ENCODE data around the gene AOPEP.

Gene AOPEP, protein sequence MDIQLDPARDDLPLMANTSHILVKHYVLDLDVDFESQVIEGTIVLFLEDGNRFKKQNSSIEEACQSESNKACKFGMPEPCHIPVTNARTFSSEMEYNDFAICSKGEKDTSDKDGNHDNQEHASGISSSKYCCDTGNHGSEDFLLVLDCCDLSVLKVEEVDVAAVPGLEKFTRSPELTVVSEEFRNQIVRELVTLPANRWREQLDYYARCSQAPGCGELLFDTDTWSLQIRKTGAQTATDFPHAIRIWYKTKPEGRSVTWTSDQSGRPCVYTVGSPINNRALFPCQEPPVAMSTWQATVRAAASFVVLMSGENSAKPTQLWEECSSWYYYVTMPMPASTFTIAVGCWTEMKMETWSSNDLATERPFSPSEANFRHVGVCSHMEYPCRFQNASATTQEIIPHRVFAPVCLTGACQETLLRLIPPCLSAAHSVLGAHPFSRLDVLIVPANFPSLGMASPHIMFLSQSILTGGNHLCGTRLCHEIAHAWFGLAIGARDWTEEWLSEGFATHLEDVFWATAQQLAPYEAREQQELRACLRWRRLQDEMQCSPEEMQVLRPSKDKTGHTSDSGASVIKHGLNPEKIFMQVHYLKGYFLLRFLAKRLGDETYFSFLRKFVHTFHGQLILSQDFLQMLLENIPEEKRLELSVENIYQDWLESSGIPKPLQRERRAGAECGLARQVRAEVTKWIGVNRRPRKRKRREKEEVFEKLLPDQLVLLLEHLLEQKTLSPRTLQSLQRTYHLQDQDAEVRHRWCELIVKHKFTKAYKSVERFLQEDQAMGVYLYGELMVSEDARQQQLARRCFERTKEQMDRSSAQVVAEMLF

DNA sequence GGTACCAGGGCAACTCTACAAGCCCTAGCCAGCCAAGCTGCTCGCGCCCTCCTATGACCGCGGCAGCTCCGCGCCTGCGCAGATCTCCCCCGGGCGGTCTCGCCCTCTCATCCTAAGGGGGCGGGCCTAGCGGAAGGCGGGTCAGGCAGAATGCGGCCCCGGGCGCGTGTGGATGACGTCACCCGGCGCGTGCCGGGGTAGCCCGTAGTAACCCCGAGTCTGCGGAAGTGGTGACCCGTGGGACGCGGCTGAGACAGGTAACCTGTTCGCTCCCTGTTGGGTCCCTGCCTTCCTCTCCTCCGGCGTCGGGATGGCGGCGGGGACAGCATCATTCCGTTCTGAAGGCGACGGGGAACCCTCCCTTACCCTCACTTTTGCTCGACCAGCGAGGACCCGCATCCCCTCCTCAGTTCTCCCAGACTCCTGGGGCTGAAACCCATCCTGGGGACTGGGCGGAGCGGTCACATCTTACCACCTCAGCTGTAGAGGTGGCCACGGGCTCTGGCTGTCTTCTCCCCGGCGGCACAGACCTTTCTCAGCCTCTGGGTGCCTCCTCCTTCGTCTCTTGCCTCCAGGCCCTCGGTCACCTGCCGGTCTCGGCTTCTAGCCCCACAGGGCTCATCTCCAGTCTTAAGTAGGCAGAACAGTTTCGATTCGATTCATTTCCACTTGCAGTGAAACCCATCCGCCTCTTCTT is at the start of gene AOPEP:
TSS of gene AOPEP (plus strand) at position 205 of the 697 bp plus-strand sequence. CDS start 33,085 bp downstream, outside the sequence.
- peak; percentile 100 for DNase-seq

DNA sequence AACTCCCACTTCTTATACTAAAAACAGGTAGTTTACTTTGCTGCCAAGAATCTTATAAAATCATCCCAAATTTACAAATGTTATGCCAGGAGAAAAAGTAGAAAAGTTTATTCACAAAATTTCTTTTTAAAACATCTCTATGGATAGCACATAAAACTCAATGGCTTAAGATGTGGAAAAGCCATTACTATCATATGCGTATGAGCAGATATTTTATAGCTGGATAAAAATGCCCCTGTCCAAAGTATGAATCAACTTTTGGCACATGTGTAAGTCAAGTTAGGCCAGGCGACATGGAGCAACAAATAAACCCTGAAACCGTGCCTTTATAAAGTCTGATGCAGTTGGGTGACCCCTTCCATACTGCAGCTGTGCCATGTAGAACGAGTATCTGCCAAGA is 48.6 kb upstream of the AOPEP start:
- DNase-seq: no peak

DNA sequence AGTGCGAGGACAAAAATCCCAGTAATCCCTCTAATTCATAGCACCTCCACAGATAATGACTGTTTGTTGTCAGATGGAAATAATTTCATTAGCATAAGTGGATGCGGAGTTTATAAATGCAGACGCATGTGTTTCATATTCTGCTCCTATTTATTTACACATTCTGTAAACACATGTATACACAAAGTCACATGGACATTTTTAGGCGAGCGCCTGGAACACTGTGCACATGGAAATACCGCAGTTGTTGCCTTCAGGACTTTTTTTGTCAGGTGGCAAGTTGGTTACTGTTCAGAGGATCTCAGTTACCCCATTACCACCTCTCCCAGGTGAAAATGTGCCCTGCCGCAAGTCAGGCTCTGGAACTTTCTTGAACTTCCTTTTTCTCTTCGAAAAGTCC is 46.9 kb upstream of the AOPEP start:
- DNase-seq: no peak

DNA sequence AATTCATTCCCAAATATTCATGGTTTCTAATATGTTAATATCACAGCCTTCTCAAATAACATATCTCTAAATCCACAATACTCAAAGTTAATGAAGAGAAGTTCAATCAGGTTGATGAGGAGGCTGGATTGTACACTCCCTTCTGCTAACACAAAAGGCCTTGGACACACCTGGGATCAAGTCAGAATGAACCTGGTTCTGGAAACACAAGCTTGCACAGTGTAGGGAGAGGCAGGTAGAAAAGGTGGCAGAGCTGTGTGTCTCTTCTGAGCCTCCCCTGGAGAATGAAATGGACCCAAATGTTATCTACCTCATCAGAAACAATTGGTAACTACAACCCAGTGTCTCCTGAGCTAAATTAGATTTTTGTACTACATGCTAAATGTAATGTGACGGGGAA is 46.5 kb upstream of the AOPEP start:
- no peak for DNase-seq

DNA sequence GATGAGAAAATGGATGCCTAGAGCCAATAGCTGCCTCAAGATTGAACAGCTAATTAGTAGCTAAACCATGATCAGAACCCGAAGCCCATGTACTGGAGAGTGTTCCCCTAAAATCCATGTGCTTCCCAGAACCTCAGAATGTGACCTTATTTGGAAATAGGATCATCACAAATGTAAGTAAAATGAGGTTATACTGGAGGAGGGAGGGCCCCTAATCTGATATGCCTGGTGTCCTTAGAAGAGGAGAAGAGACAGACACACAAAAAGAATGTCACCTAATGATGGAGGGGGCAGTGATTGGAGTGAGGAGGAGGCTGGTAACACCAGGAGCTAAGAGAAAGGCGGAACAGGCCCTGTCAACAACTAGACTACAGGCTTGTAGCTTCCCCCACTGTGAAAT is 45.9 kb upstream of the AOPEP start:
- no peak for DNase-seq

DNA sequence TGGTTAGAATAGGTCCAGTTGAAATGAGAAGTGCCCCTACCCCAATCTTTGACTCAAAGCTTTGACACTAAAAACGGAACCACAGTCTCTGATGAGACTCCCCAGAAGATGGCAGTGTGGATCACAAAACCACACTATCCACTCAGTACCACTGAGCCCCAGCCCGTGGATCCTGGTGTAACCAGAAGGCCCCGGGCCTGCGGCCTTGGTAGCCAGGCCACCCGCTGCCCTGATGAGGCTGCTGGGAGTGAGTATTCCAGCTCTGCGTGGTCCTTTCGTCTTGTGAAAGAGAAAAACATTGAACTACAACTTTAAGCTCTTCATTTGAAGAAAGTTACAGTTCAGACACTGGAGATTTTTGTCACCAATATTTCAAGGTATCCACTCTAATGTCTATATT is 45.0 kb upstream of the AOPEP start:
- peak; percentile 71 for DNase-seq

DNA sequence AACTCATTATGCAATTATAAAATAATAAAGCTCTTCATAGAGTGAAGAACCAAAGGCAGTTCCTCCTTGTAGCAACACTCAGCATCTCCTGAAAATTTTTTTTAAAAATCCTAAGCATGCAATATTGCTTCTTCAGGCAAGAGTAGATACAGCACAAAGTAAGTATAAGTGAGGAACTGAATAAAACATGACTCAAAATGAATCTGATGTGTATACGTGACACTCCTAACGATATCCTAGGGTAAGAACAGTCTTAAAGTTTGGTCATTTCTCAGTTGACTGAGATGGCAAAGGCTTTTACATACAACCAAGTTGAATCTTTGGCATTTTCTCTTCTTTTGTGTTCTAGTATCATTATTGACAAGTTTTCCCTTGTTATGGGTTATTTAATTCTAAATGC is 41.1 kb upstream of the AOPEP start:
- DNase-seq: no peak

DNA sequence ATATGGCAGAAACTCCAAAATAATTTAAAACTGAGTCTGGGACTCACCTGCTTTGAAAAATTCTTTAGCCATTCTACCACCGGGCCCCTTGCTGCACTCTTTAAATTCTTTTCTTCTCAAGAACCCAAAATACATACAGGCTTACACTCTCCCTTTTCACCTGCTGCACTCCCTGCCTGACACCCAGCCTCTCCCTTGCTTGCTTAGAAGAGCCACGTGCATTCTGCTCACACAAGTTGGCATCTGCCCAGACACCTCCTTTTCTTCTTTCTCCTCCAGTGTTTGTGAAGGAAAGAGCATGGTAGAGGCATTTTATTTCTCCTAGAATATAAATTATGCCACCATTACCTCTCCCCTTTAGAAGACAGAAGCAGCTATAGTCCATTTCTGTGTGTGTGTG is 39.0 kb upstream of the AOPEP start:
- DNase-seq: no peak

DNA sequence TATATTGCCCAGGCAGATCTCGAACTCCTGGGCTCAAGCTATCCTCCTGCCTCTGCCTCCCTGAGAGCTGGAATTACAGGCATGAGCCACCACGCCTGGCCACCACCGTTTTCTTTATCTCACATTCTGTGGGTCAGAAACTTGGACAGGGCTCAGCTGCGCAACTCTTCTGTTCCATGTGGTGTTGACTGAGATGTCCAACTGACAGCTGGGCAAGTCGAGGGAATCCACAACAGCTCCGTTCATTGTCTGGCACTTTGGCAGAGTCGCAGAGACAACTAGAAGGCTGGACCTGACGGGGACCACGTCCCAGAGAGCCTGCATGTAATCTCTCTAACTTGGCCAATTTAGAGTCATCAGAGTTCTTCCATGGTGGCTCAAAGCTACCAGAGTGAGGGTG is 36.2 kb upstream of the AOPEP start:
- no peak for DNase-seq

DNA sequence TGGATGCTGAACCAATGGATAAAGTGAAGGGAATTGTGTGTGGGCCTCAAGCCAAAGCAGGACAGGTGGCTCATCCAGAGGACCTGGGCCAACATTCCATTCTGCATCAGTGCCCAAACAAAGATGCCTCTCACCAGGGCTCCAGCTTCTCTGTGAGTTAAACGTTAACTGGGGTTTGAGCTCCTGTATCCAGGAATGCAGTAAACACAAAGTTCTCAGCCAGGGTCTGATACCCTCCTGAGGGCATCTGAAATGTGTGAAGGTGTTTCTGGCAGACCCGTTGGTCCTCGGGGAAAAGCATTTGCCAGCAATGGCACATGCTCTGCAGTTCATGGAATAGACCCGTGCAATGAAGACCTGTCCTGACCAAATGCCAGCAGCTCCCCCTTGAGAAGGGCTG is 33.9 kb upstream of the AOPEP start:
- no peak for DNase-seq

DNA sequence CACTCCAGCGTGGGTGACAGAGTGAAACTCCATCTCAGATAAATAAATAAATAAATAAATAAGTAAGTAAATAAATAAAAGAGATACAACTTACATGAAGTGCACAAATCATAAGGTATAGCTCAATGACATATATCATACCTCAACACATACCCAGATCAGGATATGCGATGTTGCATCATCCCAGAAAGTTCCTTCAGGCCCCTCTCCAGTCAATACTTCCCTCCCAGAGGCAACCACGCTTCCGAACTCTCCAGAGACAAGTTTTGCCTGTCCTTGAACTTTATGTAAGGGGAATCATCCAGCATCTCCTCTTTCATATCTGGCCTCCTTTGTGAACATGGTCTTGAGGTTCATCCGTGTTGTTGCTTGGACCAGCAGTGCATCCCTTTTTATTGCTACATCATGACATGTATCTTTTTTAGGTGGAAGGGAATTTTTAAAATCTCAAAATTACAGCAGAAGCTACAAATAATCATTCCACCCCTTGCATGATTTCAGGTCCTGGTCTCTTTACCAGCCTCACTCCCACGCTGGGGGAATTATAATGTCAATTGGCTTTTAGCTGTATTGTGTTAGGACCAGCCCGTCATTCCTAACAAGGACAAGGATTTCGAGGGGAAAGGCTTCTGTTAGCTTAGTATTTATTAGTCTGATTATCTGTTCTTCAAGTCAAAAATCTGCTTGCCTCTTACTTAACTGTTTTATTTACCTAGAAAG is 32.9 kb upstream of the AOPEP start:
- DNase-seq: no peak

DNA sequence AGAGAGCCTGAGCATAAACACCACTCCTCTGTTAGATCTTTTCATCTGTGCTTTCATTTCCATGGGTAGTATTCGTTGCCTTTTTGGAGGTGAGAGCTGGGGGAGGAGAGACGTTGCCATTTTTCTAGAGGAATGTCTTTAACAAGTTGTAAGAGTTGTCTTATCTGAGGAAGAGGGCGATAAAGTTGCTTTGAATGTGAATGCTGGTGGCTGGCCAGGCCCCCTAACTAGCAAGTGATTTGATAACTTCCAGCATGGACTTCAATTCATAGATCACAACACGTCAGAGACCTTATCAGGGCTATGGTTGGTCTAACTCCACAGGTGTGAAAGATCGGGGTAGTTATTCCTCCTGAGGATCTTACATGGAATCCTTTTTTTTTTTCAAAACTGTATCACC is 30.0 kb upstream of the AOPEP start:
- no peak for DNase-seq

DNA sequence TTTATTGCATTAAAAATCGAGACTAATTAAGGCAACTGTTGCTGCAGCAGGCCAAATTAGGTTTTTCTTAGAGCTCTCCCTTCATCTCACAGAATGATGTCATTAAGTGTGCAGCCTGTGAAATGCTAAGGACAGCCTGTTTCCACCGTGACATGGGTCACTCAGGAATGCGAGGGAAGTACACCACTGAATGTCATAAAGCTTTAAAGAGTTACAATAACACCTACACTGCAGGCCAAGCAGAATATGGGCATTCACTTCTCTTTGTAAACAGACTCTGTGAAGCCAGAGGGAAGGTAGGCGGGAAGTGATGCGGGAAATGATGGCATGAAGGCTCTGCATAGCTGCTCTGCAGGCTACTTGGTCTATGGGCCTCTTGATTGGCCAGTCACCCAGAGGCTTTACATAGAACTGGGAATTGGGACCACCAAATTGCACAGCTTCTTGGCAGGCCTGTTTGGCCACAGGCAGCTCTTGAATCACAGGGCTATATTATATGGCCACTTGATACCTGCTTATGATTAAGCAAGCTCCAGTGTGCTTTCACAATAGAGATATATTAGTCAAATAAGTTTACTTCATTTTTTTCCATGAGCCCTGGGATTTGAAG is 28.4 kb upstream of the AOPEP start:
- DNase-seq: no peak

DNA sequence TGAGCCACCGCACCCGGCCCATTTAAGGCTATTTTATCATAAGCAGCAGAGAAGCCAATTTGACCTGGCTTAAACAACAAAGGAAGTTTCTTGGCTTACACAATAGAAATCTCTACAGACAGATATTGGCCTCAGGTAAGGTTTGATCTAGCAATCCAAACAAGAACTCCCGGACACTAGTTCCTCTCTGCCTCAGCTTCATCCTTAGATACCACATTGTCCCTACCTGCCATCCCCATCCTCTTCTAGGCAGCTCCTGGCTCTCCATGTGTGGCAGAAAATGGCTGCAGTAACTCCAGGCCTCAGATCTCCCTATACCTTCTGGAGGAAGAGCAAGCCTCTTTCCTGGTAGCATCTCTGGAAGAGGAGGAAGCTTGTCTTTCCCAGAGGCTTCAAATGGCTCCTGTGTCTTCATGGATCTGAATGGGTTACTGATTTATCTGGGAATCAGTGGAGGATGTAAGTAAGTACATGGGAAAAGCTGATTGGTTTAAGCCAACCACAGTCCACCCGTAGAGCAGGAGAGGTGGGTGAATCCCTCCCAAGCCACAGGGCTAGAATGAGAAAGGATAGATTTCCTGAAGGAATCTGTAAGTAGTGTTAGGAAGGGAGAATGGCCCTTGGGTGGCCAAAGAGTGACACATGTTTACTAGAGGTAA is 26.7 kb upstream of the AOPEP start:
- no peak for DNase-seq

DNA sequence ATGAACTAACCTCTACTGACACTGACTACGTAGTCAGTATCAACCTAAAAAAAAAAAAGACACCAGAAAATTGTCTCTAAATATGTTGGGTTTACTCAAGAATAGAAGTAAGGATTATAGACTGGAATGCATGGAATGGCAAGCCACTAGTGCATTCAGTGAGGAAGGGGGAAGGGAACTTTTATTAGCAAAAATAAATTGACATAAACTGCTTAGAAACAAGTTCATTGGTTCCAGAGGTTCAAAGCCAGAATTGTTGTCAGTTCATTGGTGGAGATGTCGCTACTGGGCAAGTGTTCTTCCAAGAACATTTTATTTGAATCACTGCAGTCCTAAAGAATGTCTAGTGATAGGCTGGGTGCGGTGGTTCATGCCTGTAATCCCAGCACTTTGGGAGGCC is 26.1 kb upstream of the AOPEP start:
- DNase-seq: no peak

DNA sequence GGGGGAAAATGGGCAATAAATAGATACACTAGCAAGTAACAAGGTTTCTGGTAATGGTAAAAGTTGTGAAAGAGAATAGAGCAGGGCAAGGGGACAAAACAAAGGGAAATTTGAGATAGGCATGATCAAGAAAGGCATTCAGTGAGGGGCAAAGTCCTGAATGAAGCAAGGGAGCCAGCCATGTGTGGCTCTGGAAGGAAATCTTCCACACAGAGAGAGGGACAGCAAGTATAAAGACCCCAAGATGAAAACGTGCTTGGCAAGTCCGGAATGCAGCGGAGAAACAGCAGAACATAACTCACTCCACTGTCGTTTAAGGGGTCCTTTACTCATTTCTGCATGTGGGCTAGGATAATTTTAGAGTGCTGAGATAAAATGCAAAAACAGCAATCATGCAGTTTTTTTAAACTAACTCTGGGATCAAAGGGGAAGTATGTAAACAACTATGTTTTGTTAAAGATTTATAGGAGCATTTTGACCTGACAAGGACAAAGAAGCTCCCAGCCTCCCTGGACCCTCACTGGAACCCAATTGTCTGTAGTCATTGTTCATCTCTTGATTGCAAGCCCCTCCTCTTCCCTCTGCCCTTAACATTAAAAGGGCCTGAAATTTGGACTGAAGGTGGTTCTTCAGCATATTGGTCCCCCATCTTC is 22.9 kb upstream of the AOPEP start:
- DNase-seq: no peak

DNA sequence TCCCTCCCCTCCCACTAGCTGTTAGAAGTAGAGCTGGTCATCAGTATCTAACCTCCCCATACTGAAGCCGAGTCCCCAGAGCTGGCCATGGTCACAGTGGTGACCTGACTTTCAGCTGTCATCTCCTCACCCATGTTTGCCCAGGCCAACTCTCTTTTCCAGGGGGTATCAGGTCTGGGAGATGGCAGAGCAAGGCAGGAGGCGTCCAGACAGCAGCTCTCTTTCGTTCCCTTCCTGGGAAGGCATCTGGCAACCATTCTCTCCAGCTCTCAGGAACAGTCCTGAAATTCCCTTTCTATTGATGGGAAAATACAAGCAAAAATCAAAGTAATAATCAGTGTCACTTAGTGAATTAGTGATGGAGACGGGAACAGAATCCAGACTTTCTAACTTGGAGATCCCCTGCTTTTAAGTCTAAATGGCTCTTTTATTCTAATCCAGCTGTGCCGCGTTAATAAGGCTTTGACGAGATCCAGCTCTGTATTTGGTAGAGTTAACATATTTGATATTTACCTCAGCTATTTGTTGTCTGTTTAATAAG is 21.3 kb upstream of the AOPEP start:
- DNase-seq: no peak

DNA sequence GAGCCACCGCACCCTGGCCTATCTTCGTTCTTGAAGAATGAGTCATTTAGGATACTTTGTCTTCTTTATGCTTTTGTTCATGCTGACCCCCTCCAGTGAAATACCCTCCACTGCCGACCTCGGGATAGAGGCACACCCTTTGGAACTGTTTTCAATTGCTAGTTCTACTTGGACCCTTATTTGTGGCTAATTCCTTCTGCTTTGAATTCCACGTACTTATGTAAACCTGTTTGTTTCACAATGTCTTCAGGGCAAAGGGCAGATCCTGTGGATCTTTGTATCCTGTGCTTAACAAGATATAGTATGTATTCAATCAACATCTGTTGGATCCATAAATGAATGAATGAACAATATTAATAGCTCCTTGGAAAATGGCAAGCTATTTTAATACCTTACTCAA is 19.6 kb upstream of the AOPEP start:
- no peak for DNase-seq

DNA sequence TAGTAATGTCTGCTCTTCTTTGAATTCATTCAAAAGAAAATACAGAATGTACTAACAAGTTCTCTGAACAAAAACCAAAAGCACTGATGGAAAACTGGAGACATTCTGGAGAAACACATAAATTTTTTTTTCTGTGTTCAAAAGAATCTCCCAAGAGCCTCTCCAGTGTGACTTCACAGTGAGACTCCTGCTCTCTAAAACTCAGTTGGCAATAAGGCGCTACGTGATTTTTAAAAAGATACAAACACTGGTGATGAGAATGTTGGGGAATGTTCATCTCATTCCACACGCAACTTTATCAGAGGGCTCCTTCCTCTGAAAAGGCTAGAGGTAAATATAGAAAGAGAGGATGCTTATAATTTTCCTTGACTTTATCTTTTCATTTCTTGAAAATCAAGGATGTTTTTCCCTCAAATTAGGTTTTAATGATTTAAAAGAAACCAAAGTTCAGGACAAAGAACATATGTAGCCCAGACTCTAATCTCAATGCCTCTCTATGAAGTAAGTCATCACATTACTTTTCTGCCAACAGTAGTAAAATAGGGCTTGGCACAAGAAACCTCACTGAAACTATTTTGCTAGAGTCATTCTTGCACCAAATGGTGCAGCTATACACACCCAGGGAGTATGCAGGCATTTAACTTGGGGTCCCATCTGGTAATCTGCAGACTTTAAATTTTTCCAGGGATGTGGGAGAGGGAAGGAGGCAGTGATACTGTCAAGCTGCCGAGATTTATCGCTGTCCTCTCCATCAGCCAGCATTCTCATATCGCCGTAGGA is 12.9 kb upstream of the AOPEP start:
- DNase-seq: no peak

DNA sequence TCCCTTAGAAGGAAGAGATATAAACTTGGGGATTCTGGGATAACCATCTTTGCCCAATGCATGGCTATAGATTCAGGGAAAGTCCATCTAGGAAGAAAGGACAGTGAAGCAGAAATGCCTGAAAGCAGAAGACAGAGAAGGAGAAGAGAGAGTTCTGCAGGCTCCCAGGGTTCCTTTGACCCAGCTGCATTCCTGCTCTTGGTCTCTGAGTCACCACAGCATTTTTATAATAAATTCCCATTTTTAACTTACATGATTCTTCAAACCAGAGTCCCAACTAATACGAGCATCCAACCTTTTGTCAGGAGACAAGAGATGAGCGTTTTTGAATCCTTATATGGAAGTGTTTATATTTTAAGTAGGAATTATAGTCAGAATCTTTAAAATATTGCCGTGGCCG is 12.0 kb upstream of the AOPEP start:
- no peak for DNase-seq

Data from activated CD8-positive, alpha-beta memory T cell treated with anti-CD3 and anti-CD28 coated beads, Interleukin-2, amount 50 U/mL, for 48 hours (primary cell).